ENCODE results near the gene TMEM184C.

DNA sequence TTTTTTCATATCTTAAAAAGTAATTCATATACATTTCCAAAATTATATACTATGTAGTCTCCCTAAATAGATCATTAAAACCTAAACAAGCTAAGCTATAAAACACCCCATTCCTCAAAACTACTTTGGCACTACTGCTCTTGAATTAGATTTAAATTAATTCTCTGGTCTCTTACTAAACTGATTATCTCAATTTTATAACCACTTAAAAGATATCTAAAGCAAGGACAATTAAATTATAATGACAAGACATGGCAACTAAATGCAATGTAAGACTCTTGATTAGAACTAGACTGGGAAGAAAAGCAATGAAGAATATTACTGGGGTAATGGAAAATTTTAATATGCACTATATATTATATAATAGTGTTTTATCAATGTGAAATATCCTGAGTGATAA lies 27.9 kb downstream of the TMEM184C start:
- TF ChIP-seq, protein P1, sequence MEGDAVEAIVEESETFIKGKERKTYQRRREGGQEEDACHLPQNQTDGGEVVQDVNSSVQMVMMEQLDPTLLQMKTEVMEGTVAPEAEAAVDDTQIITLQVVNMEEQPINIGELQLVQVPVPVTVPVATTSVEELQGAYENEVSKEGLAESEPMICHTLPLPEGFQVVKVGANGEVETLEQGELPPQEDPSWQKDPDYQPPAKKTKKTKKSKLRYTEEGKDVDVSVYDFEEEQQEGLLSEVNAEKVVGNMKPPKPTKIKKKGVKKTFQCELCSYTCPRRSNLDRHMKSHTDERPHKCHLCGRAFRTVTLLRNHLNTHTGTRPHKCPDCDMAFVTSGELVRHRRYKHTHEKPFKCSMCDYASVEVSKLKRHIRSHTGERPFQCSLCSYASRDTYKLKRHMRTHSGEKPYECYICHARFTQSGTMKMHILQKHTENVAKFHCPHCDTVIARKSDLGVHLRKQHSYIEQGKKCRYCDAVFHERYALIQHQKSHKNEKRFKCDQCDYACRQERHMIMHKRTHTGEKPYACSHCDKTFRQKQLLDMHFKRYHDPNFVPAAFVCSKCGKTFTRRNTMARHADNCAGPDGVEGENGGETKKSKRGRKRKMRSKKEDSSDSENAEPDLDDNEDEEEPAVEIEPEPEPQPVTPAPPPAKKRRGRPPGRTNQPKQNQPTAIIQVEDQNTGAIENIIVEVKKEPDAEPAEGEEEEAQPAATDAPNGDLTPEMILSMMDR (conservative IDR thresholded peaks at IDR 0.05; ENCODE audit: low read depth, low read length), result no peak
- TF ChIP-seq EZH2 (IDR thresholded peaks at IDR 0.05; ENCODE audit: borderline replicate concordance, low read depth, low read length, poor library complexity, severe bottlenecking), result no peak
